Esophagus squamous epithelium (tissue), 5 donors: ENCODE measurements around the gene CCDC15. TPM values are rescaled to one million over a fixed set of nuclear protein-coding genes. Genes with fewer than 3 reads are reported as not detected.

Source experiments
- DNase-seq: peaks from one replicate; lab custom pipeline; 2025; lab: John Stamatoyannopoulos, UW
- H3K27ac ChIP-seq, 4 donors: fragments of 200-600 bp; sonication (generic); one replicate each; pipeline ENCODE4 v1.5.1; 2016 to 2019; ENCODE audit warnings: mild to moderate bottlenecking in 1 of 4
- H3K27me3 ChIP-seq, 4 donors: fragments of 200-600 bp; sonication (generic); 1 replicate in 3 of 4; 2 replicates in 1 of 4; pipeline versions ENCODE4 v1.5.1 to v1.6.0; 2017 to 2021; ENCODE audit warnings: antibody characterized with exemption in 1 of 4
- H3K36me3 ChIP-seq, 3 donors: fragments of 200-600 bp; sonication (generic); one replicate each; pipeline ENCODE4 v1.5.1; 2016 to 2019
- H3K4me1 ChIP-seq, 3 donors: fragments of 200-600 bp; sonication (generic); one replicate each; pipeline ENCODE4 v1.5.1; 2017 to 2019
- H3K4me3 ChIP-seq, 4 donors: fragments of 200-600 bp; sonication (generic); 1 replicate in 3 of 4; 2 replicates in 1 of 4; pipeline ENCODE4 v1.5.1; 2016 to 2019; ENCODE audit warnings: mild to moderate bottlenecking in 2 of 4, moderate library complexity in 1 of 4
- H3K9me3 ChIP-seq, 3 donors: fragments of 200-600 bp; sonication (generic); one replicate each; pipeline ENCODE4 v1.5.1; 2016 to 2019
- CTCF ChIP-seq, 6 experiments: fragments of 450-650 bp in 4 of 6; fragments of 200-600 bp in 2 of 6; sonication (generic) in 2 of 6; IDR thresholded peaks; one replicate each; pipeline ENCODE4 v1.5.1; 2016 to 2019; ENCODE audit warnings: antibody characterized with exemption in 6 of 6, mild to moderate bottlenecking in 4 of 6, moderate library complexity in 4 of 6
- POLR2A ChIP-seq, 4 donors: fragments of 450-650 bp; IDR thresholded peaks; one replicate each; pipeline ENCODE4 v1.6.1; 2017; ENCODE audit warnings: antibody characterized with exemption in 4 of 4, mild to moderate bottlenecking in 4 of 4, moderate library complexity in 3 of 4
- WGBS, 2 donors: methylation state at CpG; one replicate each; pipeline ENCODE4 v1.1.5; 2018; 5-methylcytosine and 5-hydroxymethylcytosine counted together
- intact Hi-C: fragments of 100-400 bp; cut with DNase I; formaldehyde crosslinking; loops from one replicate; pipeline ENCODE4 v1.15.0; 2022
- total RNA-seq, 4 donors: library from RNA; depleted of rRNA; stranded (reverse); fragments of >200 nt; gene quantifications; one replicate each; pipeline ENCODE4 v1.1.0, GENCODE V29; 2016
- donor health status: DM: yes; HTN: yes; CAD: no.

The CCDC15 gene
- total RNA-seq, 4 donors from 2014 or later = 2.0 to 3.2 (median 2.9) TPM

- no peak for TF ChIP-seq CTCF (IDR thresholded peaks at IDR 0.05)
- no peak for TF ChIP-seq POLR2A (IDR thresholded peaks at IDR 0.05)
- WGBS, 2 donors = 40 to 46% methylated on average over 1 to 4 of the region's 10 CpGs
- peak overlapping the region; percentile 71 to 85 (median 82) for H3K27ac ChIP-seq
- DNase-seq = no peak
- H3K4me1 ChIP-seq = peaks cover 0 to 38% (median 14%) of the 10 kb centered on the region in 3 donors
- H3K27me3 ChIP-seq = peaks cover 0 to 7% (median 0%) of the 10 kb centered on the region in 4 donors
- intact Hi-C loops = no loop called here
- no peaks in the 10 kb centered on the region for H3K9me3 ChIP-seq
- peak overlapping the region in 3 of 4 donors; percentile 12 to 19 (median 15) for H3K4me3 ChIP-seq
- peaks cover 0 to 23% (median 0%) of the 10 kb centered on the region in 3 donors for H3K36me3 ChIP-seq
Measured at GRCh38 chr11:125082611-125083311, 128.8 kb downstream of the CCDC15 start.

DNA sequence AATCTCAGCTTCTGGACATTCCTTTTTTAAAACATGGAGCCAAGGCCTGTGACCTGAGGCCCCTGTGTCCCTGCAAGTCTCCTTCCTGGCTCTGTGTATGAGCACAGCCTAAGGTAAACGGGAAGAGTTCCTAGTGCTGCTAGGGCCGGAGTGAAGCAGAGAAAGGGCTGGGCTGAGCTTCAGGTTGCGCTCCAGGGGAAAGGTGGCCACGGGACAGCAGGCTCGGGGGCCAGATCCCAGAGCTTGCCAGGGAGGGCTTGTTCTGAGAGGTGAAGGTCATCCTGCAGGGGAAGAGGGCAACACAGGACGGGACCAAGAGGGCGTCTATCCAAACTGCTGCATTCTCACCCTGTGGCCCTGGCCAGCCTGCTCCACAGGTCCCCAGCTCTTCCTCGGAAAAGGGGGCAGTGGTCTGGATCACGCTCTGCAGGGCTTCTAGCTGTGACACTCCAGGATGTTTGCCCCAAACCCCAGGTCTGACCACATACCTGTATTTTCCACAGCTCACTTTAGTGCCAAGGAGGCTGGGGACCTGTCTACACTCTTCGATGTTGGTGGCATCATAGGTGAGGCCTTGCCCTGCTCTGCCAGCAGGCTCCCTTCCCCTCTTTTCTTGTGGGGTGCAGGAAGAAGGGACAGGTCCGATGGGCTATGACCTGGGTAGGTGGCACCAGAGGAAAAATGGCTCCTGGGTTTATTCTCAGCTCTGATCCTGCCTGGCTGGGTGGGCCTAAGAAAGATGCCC lies 129.5 kb downstream of the CCDC15 start:
- Histone ChIP-seq H3K27ac (peak overlapping the region; percentile 71 to 85 (median 82)), H3K4me1 (peaks cover 0 to 38% (median 14%) of the 10 kb centered on the region in 3 donors), H3K9me3 (no peaks in the 10 kb centered on the region), H3K4me3 (peak overlapping the region in 3 of 4 donors; percentile 12 to 19 (median 15)), H3K36me3 (peaks cover 0 to 23% (median 0%) of the 10 kb centered on the region in 3 donors), H3K27me3 (peaks cover 0 to 7% (median 0%) of the 10 kb centered on the region in 4 donors)
- no peak for TF ChIP-seq POLR2A (IDR thresholded peaks at IDR 0.05)
- no peak for TF ChIP-seq CTCF (IDR thresholded peaks at IDR 0.05)
- WGBS, 2 donors = 40 to 49% methylated on average over 5 to 8 of the region's 11 CpGs
- no peak for DNase-seq
- intact Hi-C loops = no loop called here

- WGBS, 2 donors = 85% methylated on average over 9 of the region's 11 CpGs; no CpG with 5 or more reads in 1 of the 2 donors
Measured at GRCh38 chr11:125084057-125084416, 130.0 kb downstream of the CCDC15 start.

GRCh38 chr11:125084761-125085231 lies 130.8 kb downstream of the CCDC15 start:
- DNase-seq = no peak
- 89 to 100% methylated on average over 3 to 8 of the region's 8 CpGs for WGBS, 2 donors
- Histone ChIP-seq H3K9me3 (no peaks in the 10 kb centered on the region), H3K27me3 (peaks cover 0 to 7% (median 0%) of the 10 kb centered on the region in 4 donors), H3K4me3 (no peak overlapping the region), H3K36me3 (peaks cover 0 to 23% (median 0%) of the 10 kb centered on the region in 3 donors), H3K27ac (no peak overlapping the region), H3K4me1 (peaks cover 0 to 38% (median 14%) of the 10 kb centered on the region in 3 donors)
- intact Hi-C loops = no loop called here
- TF ChIP-seq CTCF (IDR thresholded peaks at IDR 0.05) (no peak), POLR2A (IDR thresholded peaks at IDR 0.05) (no peak)

More at GRCh38 chr11:125084057-125084416, 130.0 kb downstream of the CCDC15 start:
- Histone ChIP-seq H3K4me3 (peak overlapping the region in 1 of 4 donors; percentile 12), H3K9me3 (no peaks in the 10 kb centered on the region), H3K4me1 (peaks cover 0 to 38% (median 14%) of the 10 kb centered on the region in 3 donors), H3K27ac (peak overlapping the region in 3 of 4 donors; percentile 82 to 85 (median 83)), H3K27me3 (peaks cover 0 to 7% (median 0%) of the 10 kb centered on the region in 4 donors), H3K36me3 (peaks cover 0 to 23% (median 0%) of the 10 kb centered on the region in 3 donors)
- intact Hi-C loops = no loop called here
- no peak for DNase-seq
- TF ChIP-seq CTCF (IDR thresholded peaks at IDR 0.05) (no peak), POLR2A (IDR thresholded peaks at IDR 0.05) (no peak)
